KMS-11 (cell line): ENCODE data around the gene KRT86.
A peak's percentile ranks its signal among the peaks of the same experiment; 100 is the strongest.
"Not testable (repeated sequence)": the region's sequence is repeated elsewhere in the genome, so short reads cannot be mapped to it uniquely, and the experiment has no call there.

Experiments
- H2AFZ ChIP-seq: fragments of 200-600 bp; sonication (generic); 2 replicates; pipeline ENCODE4 v1.6.1; 2016; ENCODE audit warnings: antibody characterized with exemption, mixed run types, low read depth
- H3K27ac ChIP-seq: fragments of 200-600 bp; sonication (generic); 2 replicates; pipeline ENCODE4 v1.6.1; 2016; ENCODE audit warnings: mild to moderate bottlenecking, mixed run types
- H3K27me3 ChIP-seq: fragments of 200-600 bp; sonication (generic); 2 replicates; pipeline ENCODE4 v1.6.1; 2017; ENCODE audit warnings: mild to moderate bottlenecking, low read depth, mixed run types, moderate library complexity; ENCODE audit not compliant: insufficient read depth
- H3K36me3 ChIP-seq: fragments of 200-600 bp; sonication (generic); 2 replicates; pipeline ENCODE4 v1.6.1; 2017; ENCODE audit warnings: mild to moderate bottlenecking, mixed run types; ENCODE audit not compliant: insufficient read depth
- H3K4me1 ChIP-seq: fragments of 200-600 bp; sonication (generic); 2 replicates; pipeline ENCODE4 v1.6.1; 2016; ENCODE audit warnings: mild to moderate bottlenecking, low read depth, mixed run types; ENCODE audit not compliant: poor library complexity, severe bottlenecking
- H3K4me2 ChIP-seq: fragments of 200-600 bp; sonication (generic); 2 replicates; pipeline ENCODE4 v1.7.0; 2016; ENCODE audit warnings: mild to moderate bottlenecking, mixed run types
- H3K4me3 ChIP-seq: fragments of 200-600 bp; sonication (generic); IDR thresholded peaks from 2 replicates; pipeline ENCODE4 v1.6.1; 2017; ENCODE audit warnings: low read depth, low read length, mixed read lengths; ENCODE audit not compliant: insufficient read depth
- H3K79me2 ChIP-seq: fragments of 200-600 bp; sonication (generic); 2 replicates; pipeline ENCODE4 v1.6.1; 2016; ENCODE audit warnings: low read depth, mixed run types; ENCODE audit not compliant: insufficient read depth
- H3K9ac ChIP-seq: fragments of 200-600 bp; sonication (generic); 2 replicates; pipeline ENCODE4 v1.6.1; 2016; ENCODE audit warnings: mild to moderate bottlenecking, mixed run types
- H4K20me1 ChIP-seq: fragments of 200-600 bp; sonication (generic); 2 replicates; pipeline ENCODE4 v1.6.1; 2016; ENCODE audit warnings: mild to moderate bottlenecking, mixed run types; ENCODE audit not compliant: insufficient read depth
- CTCF ChIP-seq: fragments of 200-600 bp; sonication (generic); conservative IDR thresholded peaks from 2 replicates; pipeline ENCODE4 v1.6.1; 2017; ENCODE audit warnings: low read depth, mild to moderate bottlenecking, antibody characterized with exemption, low read length, moderate library complexity, mixed read lengths

The KRT86 gene

GRCh38 chr12:52239767-52240166 is 34.7 kb upstream of the KRT86 start:
- H3K36me3 ChIP-seq, result no peaks in the 10 kb centered on the region
- no peak overlapping the region for H3K9ac ChIP-seq
- no peak overlapping the region for H3K4me2 ChIP-seq
- H3K4me3 ChIP-seq, result no peak overlapping the region
- no peak overlapping the region for H2AFZ ChIP-seq
- H3K27ac ChIP-seq, result no peak overlapping the region
- no peaks in the 10 kb centered on the region for H4K20me1 ChIP-seq
- peaks cover 40% of the 10 kb centered on the region for H3K4me1 ChIP-seq
- TF ChIP-seq CTCF, result no peak
- H3K27me3 ChIP-seq, result no peaks in the 10 kb centered on the region
- H3K79me2 ChIP-seq, result no peaks in the 10 kb centered on the region

- not testable (repeated sequence) for H2AFZ ChIP-seq, H3K36me3 ChIP-seq
These were observed 34.2 kb upstream of the KRT86 start for GRCh38 chr12:52240247-52240646.

GRCh38 chr12:52241205-52241842 is 33.1 kb upstream of the KRT86 start:
- no peak overlapping the region for H3K27ac ChIP-seq
- H3K4me3 ChIP-seq, result no peak overlapping the region
- no peaks in the 10 kb centered on the region for H4K20me1 ChIP-seq
- no peaks in the 10 kb centered on the region for H3K36me3 ChIP-seq
- TF ChIP-seq CTCF, result no peak
- H3K9ac ChIP-seq, result no peak overlapping the region
- no peak overlapping the region for H2AFZ ChIP-seq
- H3K79me2 ChIP-seq, result no peaks in the 10 kb centered on the region
- no peaks in the 10 kb centered on the region for H3K27me3 ChIP-seq
- peaks cover 55% of the 10 kb centered on the region for H3K4me1 ChIP-seq
- H3K4me2 ChIP-seq, result no peak overlapping the region

More at GRCh38 chr12:52240247-52240646, 34.2 kb upstream of the KRT86 start:
- not testable (repeated sequence) for H3K27me3 ChIP-seq, H3K4me2 ChIP-seq, H3K27ac ChIP-seq, H3K79me2 ChIP-seq, H3K9ac ChIP-seq, H4K20me1 ChIP-seq, H3K4me3 ChIP-seq
- peaks cover 45% of the 10 kb centered on the region for H3K4me1 ChIP-seq

- H3K79me2 ChIP-seq, result no peaks in the 10 kb centered on the region; the same call in 1 of the 2 replicates
- H3K4me3 ChIP-seq, result no peak overlapping the region
- no peak for TF ChIP-seq CTCF
- H3K9ac ChIP-seq, result peak overlapping the region; percentile 80; the same call in 1 of the 2 replicates
- no peaks in the 10 kb centered on the region for H3K27me3 ChIP-seq
- H3K27ac ChIP-seq, result peak overlapping the region; percentile 97
- H4K20me1 ChIP-seq, result no peaks in the 10 kb centered on the region
- peak overlapping the region; percentile 77 for H2AFZ ChIP-seq
- H3K4me2 ChIP-seq, result peak overlapping the region; percentile 100
- H3K36me3 ChIP-seq, result no peaks in the 10 kb centered on the region
- H3K4me1 ChIP-seq, result peaks cover 69% of the 10 kb centered on the region
These were observed 31.8 kb upstream of the KRT86 start for GRCh38 chr12:52242442-52243258.
